ENCODE data around the gene ABCD3. TPM values are rescaled to one million over a fixed set of nuclear protein-coding genes. Genes with fewer than 3 reads are reported as not detected.

The ABCD3 gene
- total and polyA plus RNA-seq, 9 donors, result 10.7 to 32.1 (median 24.8) TPM

DNA sequence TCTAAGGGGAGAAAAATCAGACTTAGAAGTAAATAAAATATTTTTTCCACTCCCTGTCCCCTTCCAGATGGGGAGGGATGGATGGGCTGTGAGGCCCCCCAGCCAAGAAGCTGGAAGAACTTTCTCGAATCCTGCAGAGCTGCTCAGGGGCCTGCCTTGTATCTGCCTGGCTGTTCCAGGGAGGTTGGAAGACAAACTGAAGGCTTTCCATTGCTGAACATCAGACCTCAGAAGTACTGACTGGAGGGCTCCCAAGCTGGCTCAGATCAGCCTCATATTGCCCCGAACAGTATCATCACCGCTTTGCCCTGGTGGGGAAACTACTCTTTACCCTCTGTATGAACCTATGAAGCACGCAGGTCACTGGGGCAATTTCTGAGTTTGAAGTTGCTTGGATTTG is 135.7 kb downstream of the ABCD3 start:
- TF ChIP-seq POLR2A (IDR thresholded peaks at IDR 0.05), result no peak
- TF ChIP-seq, protein P1, sequence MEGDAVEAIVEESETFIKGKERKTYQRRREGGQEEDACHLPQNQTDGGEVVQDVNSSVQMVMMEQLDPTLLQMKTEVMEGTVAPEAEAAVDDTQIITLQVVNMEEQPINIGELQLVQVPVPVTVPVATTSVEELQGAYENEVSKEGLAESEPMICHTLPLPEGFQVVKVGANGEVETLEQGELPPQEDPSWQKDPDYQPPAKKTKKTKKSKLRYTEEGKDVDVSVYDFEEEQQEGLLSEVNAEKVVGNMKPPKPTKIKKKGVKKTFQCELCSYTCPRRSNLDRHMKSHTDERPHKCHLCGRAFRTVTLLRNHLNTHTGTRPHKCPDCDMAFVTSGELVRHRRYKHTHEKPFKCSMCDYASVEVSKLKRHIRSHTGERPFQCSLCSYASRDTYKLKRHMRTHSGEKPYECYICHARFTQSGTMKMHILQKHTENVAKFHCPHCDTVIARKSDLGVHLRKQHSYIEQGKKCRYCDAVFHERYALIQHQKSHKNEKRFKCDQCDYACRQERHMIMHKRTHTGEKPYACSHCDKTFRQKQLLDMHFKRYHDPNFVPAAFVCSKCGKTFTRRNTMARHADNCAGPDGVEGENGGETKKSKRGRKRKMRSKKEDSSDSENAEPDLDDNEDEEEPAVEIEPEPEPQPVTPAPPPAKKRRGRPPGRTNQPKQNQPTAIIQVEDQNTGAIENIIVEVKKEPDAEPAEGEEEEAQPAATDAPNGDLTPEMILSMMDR (IDR thresholded peaks at IDR 0.05), result no peak
- TF ChIP-seq EP300 (IDR thresholded peaks at IDR 0.05), result no peak
- Histone ChIP-seq H3K4me1 (ENCODE audit: insufficient read depth) (peaks cover 16% of the 10 kb centered on the region), H3K4me3 (no peak overlapping the region), H3K9me3 (no peaks in the 10 kb centered on the region), H3K36me3 (no peaks in the 10 kb centered on the region), H3K27ac (peak overlapping the region; percentile 28 to 66), H3K27me3 (no peaks in the 10 kb centered on the region)
- DNase-seq, result no peak
- intact Hi-C loops (cut with DNase I), result no loop called here
- 48 to 58% (median 49%) methylated on average over 4 of the region's 4 CpGs for WGBS, 3 donors

DNA sequence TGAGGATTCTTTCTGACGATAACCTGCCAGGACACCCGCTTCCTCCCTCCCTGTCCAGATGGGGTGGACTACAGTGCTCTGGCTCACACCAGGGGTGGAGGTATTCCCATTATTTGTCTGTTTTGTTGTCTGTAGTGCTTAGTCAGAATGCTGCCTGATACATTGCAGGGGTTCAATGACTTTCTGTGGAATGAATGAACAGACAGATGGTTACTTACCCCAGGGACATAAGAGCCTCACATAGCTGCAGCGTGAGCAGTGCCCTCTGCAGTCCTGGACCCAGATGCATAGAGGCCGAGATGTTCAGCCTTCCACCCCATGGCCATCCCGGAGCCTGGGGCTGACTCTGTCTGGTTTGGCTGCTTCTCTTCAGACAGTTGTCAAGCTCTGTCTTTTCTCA is 136.4 kb downstream of the ABCD3 start:
- no peak overlapping the region for H3K4me3 ChIP-seq
- TF ChIP-seq POLR2A (IDR thresholded peaks at IDR 0.05), result no peak
- TF ChIP-seq EP300 (IDR thresholded peaks at IDR 0.05), result no peak
- TF ChIP-seq, protein P1 (IDR thresholded peaks at IDR 0.05), result no peak
- H3K4me1 ChIP-seq (ENCODE audit: insufficient read depth), result peaks cover 16% of the 10 kb centered on the region
- H3K27ac ChIP-seq, result peak overlapping the region; percentile 28 to 66
- WGBS, 3 donors, result 85 to 92% (median 85%) methylated on average over 5 of the region's 5 CpGs
- H3K9me3 ChIP-seq, result no peaks in the 10 kb centered on the region
- intact Hi-C loops (cut with DNase I), result no loop called here
- H3K27me3 ChIP-seq, result no peaks in the 10 kb centered on the region
- no peak for DNase-seq
- H3K36me3 ChIP-seq, result no peaks in the 10 kb centered on the region

DNA sequence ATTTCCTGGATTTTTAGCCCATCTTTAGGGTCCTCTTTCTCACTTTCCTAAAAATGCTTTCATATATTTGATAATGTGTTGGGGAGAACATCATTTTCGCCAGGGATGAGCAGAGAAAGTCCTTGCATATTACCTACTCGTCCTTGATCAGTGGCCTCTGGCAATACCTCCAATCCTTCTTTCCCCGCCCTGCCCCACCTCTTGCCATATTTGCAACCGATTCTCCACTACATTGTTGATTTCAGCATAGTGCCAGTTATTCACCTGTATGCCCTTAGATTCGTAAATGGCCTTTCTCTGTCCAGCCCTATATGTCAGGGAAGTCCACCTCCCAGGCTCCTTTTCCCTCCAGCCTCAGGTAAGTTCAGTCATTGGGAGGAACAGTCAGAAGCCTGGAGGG is 136.9 kb downstream of the ABCD3 start:
- 91 to 94% (median 92%) methylated on average over 5 of the region's 5 CpGs for WGBS, 3 donors
- H3K4me1 ChIP-seq (ENCODE audit: insufficient read depth), result peaks cover 16% of the 10 kb centered on the region
- no peaks in the 10 kb centered on the region for H3K9me3 ChIP-seq
- no peak for DNase-seq
- no peaks in the 10 kb centered on the region for H3K27me3 ChIP-seq
- H3K4me3 ChIP-seq, result no peak overlapping the region
- H3K27ac ChIP-seq, result peak overlapping the region in 1 of 2 donors; percentile 66
- intact Hi-C loops (cut with DNase I), result no loop called here
- no peaks in the 10 kb centered on the region for H3K36me3 ChIP-seq
- TF ChIP-seq EP300 (IDR thresholded peaks at IDR 0.05) (no peak), POLR2A (IDR thresholded peaks at IDR 0.05) (no peak)
- TF ChIP-seq, protein P1 (IDR thresholded peaks at IDR 0.05), result no peak

DNA sequence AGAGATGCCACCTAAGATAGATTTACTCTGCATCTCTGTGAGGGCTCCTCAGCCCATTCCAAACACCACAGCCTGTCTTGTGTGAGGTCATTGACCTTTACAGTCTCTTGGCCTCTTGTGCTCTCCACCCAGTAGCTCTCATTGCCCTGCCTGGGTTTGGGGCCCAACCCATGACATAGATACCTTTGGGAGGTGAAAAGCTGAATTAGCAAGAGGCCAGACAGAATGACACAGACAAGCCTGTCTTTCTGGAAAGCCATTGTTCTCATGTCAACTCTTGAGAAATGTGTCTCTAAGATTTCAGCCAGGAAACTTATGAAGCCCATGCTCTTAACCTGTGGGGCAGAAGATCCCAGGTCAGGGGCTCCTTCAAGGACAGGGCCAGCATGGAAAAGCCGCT is 141.7 kb downstream of the ABCD3 start:
- Histone ChIP-seq H3K27ac (no peak overlapping the region), H3K36me3 (no peaks in the 10 kb centered on the region), H3K9me3 (no peaks in the 10 kb centered on the region), H3K4me3 (no peak overlapping the region), H3K27me3 (no peaks in the 10 kb centered on the region), H3K4me1 (ENCODE audit: insufficient read depth) (no peaks in the 10 kb centered on the region)
- no peak for DNase-seq
- TF ChIP-seq POLR2A (IDR thresholded peaks at IDR 0.05) (no peak), EP300 (IDR thresholded peaks at IDR 0.05) (no peak)
- TF ChIP-seq, protein P1 (IDR thresholded peaks at IDR 0.05), result no peak
- intact Hi-C loops (cut with DNase I), result no loop called here
- WGBS, 3 donors, result 84 to 92% (median 90%) methylated on average over 1 of the region's 1 CpG
